Endothelial cell of umbilical vein (primary cell): ENCODE data around the gene GAA. TPM values are rescaled to one million over a fixed set of nuclear protein-coding genes. Genes with fewer than 3 reads are reported as not detected.

Source experiments
- BruUV-seq: library from RNA; stranded (reverse); fragments of 400-500 nt; replicated peaks from 2 replicates; lab custom pipeline; 2021; lab: Mats Ljungman, UMichigan
- CTCF ChIA-PET: fragments of 300-600, 350-600 bp; sonication (Branson Sonifier 250); formaldehyde crosslinking; loops from one replicate; lab custom pipeline; 2021; ENCODE audit warnings: antibody characterized with exemption, inconsistent platforms; lab: Charles Lee
- POLR2A ChIA-PET: fragments of 300-600, 350-600 bp; sonication (Branson Sonifier 250); formaldehyde crosslinking; loops from one replicate; lab custom pipeline; 2021; ENCODE audit warnings: antibody characterized with exemption, inconsistent platforms; lab: Charles Lee
- DNase-seq: peaks from one replicate; pipeline ENCODE4 v3.0.0-alpha.2; 2011; ENCODE audit warnings: low read depth, low spot score
- FAIRE-seq: peaks from 2 replicates; lab custom pipeline; 2011; peaks lifted over from hg19 to GRCh38; lab: Jason Lieb, UNC
- H2AFZ ChIP-seq: 2 replicates; pipeline ENCODE4 v1.6.0; 2012; ENCODE audit warnings: low read depth, low read length, control low read depth, inconsistent platforms
- H3K27ac ChIP-seq: 2 replicates; pipeline ENCODE4 v1.5.1; 2011; ENCODE audit warnings: low read depth, mild to moderate bottlenecking, control low read depth, low read length, moderate library complexity; ENCODE audit not compliant: insufficient read depth
- H3K27me3 ChIP-seq, 2 experiments: 2 replicates each; pipeline versions ENCODE4 v1.6.0 to v1.6.1; 2011; ENCODE audit warnings: low read length in 2 of 2, mixed read lengths in 1 of 2; ENCODE audit not compliant: control insufficient read depth in 2 of 2, insufficient read depth in 2 of 2
- H3K36me3 ChIP-seq, 2 experiments: 2 replicates in 1 of 2; 3 replicates in 1 of 2; pipeline ENCODE4 v1.5.1; 2011; ENCODE audit warnings: low read length in 2 of 2, mild to moderate bottlenecking in 1 of 2, moderate library complexity in 1 of 2; ENCODE audit not compliant: control insufficient read depth in 2 of 2, insufficient read depth in 2 of 2; ENCODE audit errors: extremely low read depth in 1 of 2
- H3K4me1 ChIP-seq: 3 replicates; pipeline ENCODE4 v1.5.1; 2011; ENCODE audit warnings: mild to moderate bottlenecking, low read length; ENCODE audit not compliant: control insufficient read depth, insufficient read depth; ENCODE audit errors: extremely low read depth
- H3K4me2 ChIP-seq: 2 replicates; pipeline ENCODE4 v1.6.1; 2011; ENCODE audit warnings: low read length, control low read depth, mixed read lengths; ENCODE audit not compliant: insufficient read depth
- H3K4me3 ChIP-seq, 3 experiments: fragments of 200-600 bp in 1 of 3; sonication (generic), shearing (Covaris generic) in 1 of 3; replicated peaks in 1 of 3; 2 replicates each; pipeline ENCODE4 v1.5.1; 2011 to 2016; ENCODE audit warnings: control low read depth in 3 of 3, low read length in 3 of 3, mild to moderate bottlenecking in 2 of 3, inconsistent platforms in 1 of 3, low read depth in 1 of 3, moderate library complexity in 1 of 3; ENCODE audit not compliant: insufficient read depth in 1 of 3
- H3K79me2 ChIP-seq: 2 replicates; pipeline ENCODE4 v1.6.0; 2012; ENCODE audit warnings: low read length, inconsistent platforms; ENCODE audit not compliant: control insufficient read depth, insufficient read depth
- H3K9ac ChIP-seq: replicated peaks from 2 replicates; pipeline ENCODE3; 2011; ENCODE audit warnings: low read length, control low read depth; ENCODE audit not compliant: insufficient read depth; ENCODE audit errors: extremely low read depth
- H3K9me1 ChIP-seq: replicated peaks from 3 replicates; pipeline ENCODE4 v1.6.0; 2011; ENCODE audit warnings: mild to moderate bottlenecking, low read length; ENCODE audit not compliant: control insufficient read depth, insufficient read depth; ENCODE audit errors: extremely low read depth
- H3K9me3 ChIP-seq: replicated peaks from 2 replicates; pipeline ENCODE4 v1.5.1; 2012; ENCODE audit warnings: low read length, inconsistent platforms; ENCODE audit not compliant: control insufficient read depth, insufficient read depth
- H4K20me1 ChIP-seq: replicated peaks from 2 replicates; pipeline ENCODE3; 2011; ENCODE audit warnings: mild to moderate bottlenecking, low read length; ENCODE audit not compliant: control insufficient read depth, insufficient read depth; ENCODE audit errors: extremely low read depth
- EZH2 ChIP-seq: IDR thresholded peaks from 2 replicates; pipeline ENCODE4 v1.6.1; 2012; ENCODE audit warnings: borderline replicate concordance, low read depth, mild to moderate bottlenecking, moderate library complexity, low read length, inconsistent platforms; ENCODE audit not compliant: severe bottlenecking
- FOS ChIP-seq: IDR thresholded peaks from 2 replicates; pipeline ENCODE4 v1.6.1; 2011; ENCODE audit warnings: mild to moderate bottlenecking, low read length, moderate library complexity, borderline replicate concordance; ENCODE audit not compliant: insufficient read depth
- GATA2 ChIP-seq: IDR thresholded peaks from 2 replicates; pipeline ENCODE4 v1.7.0; 2011; ENCODE audit warnings: low read depth, mild to moderate bottlenecking, moderate library complexity, mixed read lengths, low read length; ENCODE audit not compliant: insufficient read length, insufficient read depth
- JUN ChIP-seq: IDR thresholded peaks from 2 replicates; pipeline ENCODE4 v1.6.1; 2011; ENCODE audit warnings: borderline replicate concordance, low read depth; ENCODE audit not compliant: insufficient read length, insufficient read depth
- MYC ChIP-seq: IDR thresholded peaks from one replicate; pipeline ENCODE4 v1.6.1; 2011; ENCODE audit warnings: mild to moderate bottlenecking, low read depth, low read length
- POLR2A ChIP-seq: IDR thresholded peaks from 2 replicates; pipeline ENCODE4 v1.6.1; 2012; ENCODE audit warnings: low read depth, mild to moderate bottlenecking, control low read depth, low read length
- POLR2AphosphoS5 ChIP-seq: IDR thresholded peaks from 2 replicates; pipeline ENCODE4 v1.6.1; 2012; ENCODE audit warnings: low read depth, mild to moderate bottlenecking, control low read depth, low read length, moderate library complexity; ENCODE audit not compliant: insufficient read depth
- dilution Hi-C: fragments of 300-500 bp; cut with MboI; formaldehyde crosslinking; loops from one replicate; pipeline ENCODE4 v1.15.0; 2019; ENCODE audit warnings: low sequenced_read_pairs; ENCODE audit not compliant: extremely low pct_ligation_motif_present
- intact Hi-C: fragments of 100-400 bp; cut with micrococcal nuclease; formaldehyde crosslinking; loops from one replicate; pipeline ENCODE4 v1.10.0; 2022
- polyA plus RNA-seq, 4 experiments: library from polyadenylated mRNA; depleted of rRNA in 3 of 4; stranded (reverse) in 3 of 4; unstranded in 1 of 4; fragments of >200 nt; gene quantifications; 2 replicates each; pipeline versions ENCODE4 v1.2.1 to v1.2.3, GENCODE V29; 2011 to 2012; ENCODE audit warnings: missing spikeins in 1 of 4
- total RNA-seq: library from RNA; stranded (reverse); gene quantifications from 2 replicates; pipeline ENCODE4 v1.2.3, GENCODE V29; 2021
- TF ChIP-seq, protein P1 (sequence below): IDR thresholded peaks from 2 replicates; pipeline ENCODE4 v1.6.1; 2011; ENCODE audit not compliant: insufficient read depth, insufficient read length
- TF ChIP-seq, protein P2 (sequence below), 2 donors: IDR thresholded peaks; 1 replicate in 1 of 2; 2 replicates in 1 of 2; pipeline ENCODE4 v1.5.1; 2011; ENCODE audit warnings: low read length in 2 of 2, mild to moderate bottlenecking in 2 of 2, moderate library complexity in 2 of 2, control low read depth in 1 of 2, inconsistent platforms in 1 of 2, low read depth in 1 of 2; ENCODE audit not compliant: insufficient read depth in 1 of 2; ENCODE audit errors: extremely low read depth in 1 of 2

The GAA gene
- total and polyA plus RNA-seq, 2 donors (not counting 3 experiments of a cell fraction or from before 2014, with no cell fraction given), result 26.3 to 49.7 TPM

DNA sequence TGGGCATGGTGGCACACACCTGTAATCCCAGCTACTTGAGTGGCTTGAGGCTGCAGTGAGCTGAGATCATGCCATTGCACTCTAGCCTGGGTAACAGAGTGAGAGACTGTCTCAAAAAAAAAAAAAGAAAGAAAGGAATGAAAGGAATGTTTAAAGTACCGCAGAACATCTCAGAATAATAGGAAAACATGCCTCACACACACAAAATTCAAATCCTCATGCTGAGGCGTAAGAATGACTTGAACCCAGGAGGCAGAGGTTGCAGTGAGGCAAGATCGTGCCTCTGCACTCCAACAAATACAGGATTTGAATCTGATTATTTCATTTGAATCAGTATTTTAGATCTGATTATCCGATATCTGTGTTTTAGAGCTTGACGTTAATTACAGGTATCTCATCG is 21.3 kb upstream of the GAA start:
- dilution Hi-C loops, result no loop called here
- TF ChIP-seq, protein P1, sequence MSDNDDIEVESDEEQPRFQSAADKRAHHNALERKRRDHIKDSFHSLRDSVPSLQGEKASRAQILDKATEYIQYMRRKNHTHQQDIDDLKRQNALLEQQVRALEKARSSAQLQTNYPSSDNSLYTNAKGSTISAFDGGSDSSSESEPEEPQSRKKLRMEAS, result no peak
- TF ChIP-seq EZH2, result no peak
- TF ChIP-seq, protein P2, sequence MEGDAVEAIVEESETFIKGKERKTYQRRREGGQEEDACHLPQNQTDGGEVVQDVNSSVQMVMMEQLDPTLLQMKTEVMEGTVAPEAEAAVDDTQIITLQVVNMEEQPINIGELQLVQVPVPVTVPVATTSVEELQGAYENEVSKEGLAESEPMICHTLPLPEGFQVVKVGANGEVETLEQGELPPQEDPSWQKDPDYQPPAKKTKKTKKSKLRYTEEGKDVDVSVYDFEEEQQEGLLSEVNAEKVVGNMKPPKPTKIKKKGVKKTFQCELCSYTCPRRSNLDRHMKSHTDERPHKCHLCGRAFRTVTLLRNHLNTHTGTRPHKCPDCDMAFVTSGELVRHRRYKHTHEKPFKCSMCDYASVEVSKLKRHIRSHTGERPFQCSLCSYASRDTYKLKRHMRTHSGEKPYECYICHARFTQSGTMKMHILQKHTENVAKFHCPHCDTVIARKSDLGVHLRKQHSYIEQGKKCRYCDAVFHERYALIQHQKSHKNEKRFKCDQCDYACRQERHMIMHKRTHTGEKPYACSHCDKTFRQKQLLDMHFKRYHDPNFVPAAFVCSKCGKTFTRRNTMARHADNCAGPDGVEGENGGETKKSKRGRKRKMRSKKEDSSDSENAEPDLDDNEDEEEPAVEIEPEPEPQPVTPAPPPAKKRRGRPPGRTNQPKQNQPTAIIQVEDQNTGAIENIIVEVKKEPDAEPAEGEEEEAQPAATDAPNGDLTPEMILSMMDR (IDR thresholded peaks at IDR 0.05; ENCODE audit: extremely low read depth in 1 of 2, insufficient read depth in 1 of 2, low read depth in 1 of 2, low read length in 2 of 2), result no peak
- no peak for TF ChIP-seq POLR2A
- no peak for TF ChIP-seq GATA2
- TF ChIP-seq POLR2AphosphoS5, result no peak
- no peak for TF ChIP-seq FOS
- no peak for TF ChIP-seq MYC
- TF ChIP-seq JUN, result no peak
- no peak for DNase-seq
- Histone ChIP-seq H3K4me3 (no peak overlapping the region), H4K20me1 (no peaks in the 10 kb centered on the region), H3K79me2 (no peaks in the 10 kb centered on the region), H3K9me3 (no peaks in the 10 kb centered on the region), H3K27me3 (no peaks in the 10 kb centered on the region), H3K4me1 (no peaks in the 10 kb centered on the region), H3K27ac (no peak overlapping the region), H3K36me3 (no peaks in the 10 kb centered on the region), H3K9ac (no peak overlapping the region), H2AFZ (no peak overlapping the region), H3K4me2 (no peak overlapping the region), H3K9me1 (no peaks in the 10 kb centered on the region)
- intact Hi-C loops, result no loop called here
- BruUV-seq, result no TSS peak
- POLR2A ChIA-PET, result no interaction called here
- CTCF ChIA-PET, result interaction anchor here (0.6 to 1.7 kb wide), 2 partner anchors 8 to 21 kb away, joined by 4 to 6 read pairs; partner anchors contain the start of gene GAA
- FAIRE-seq, result no peak
